Retinal pigment epithelial cell (primary cell): ENCODE data around the gene SDK1.

Source experiments
- DNase-seq: peaks from one replicate; pipeline ENCODE4 v3.0.0-alpha.2; 2010; ENCODE audit warnings: low read depth
- H3K4me3 ChIP-seq: 2 replicates; pipeline ENCODE4 v1.5.1; 2011; ENCODE audit warnings: mild to moderate bottlenecking, low read length, control low read depth, moderate library complexity
- CTCF ChIP-seq: conservative IDR thresholded peaks from 2 replicates; pipeline ENCODE4 v1.5.1; 2011; ENCODE audit warnings: low read depth, low read length, control low read depth, inconsistent platforms

Gene SDK1

GRCh38 chr7:3650844-3651243 is 349.8 kb downstream of the SDK1 start:
- no peak overlapping the region for H3K4me3 ChIP-seq
- DNase-seq = peak; percentile 38
- TF ChIP-seq CTCF = no peak

GRCh38 chr7:3655635-3656034 is 354.6 kb downstream of the SDK1 start:
- H3K4me3 ChIP-seq = no peak overlapping the region
- DNase-seq = no peak
- no peak for TF ChIP-seq CTCF

GRCh38 chr7:3657206-3657605 is 356.2 kb downstream of the SDK1 start:
- no peak for TF ChIP-seq CTCF
- H3K4me3 ChIP-seq = no peak overlapping the region
- DNase-seq = no peak

- no peak for TF ChIP-seq CTCF
- DNase-seq = no peak
- H3K4me3 ChIP-seq = no peak overlapping the region
Observed at GRCh38 chr7:3668743-3669142, 367.7 kb downstream of the SDK1 start.

DNA sequence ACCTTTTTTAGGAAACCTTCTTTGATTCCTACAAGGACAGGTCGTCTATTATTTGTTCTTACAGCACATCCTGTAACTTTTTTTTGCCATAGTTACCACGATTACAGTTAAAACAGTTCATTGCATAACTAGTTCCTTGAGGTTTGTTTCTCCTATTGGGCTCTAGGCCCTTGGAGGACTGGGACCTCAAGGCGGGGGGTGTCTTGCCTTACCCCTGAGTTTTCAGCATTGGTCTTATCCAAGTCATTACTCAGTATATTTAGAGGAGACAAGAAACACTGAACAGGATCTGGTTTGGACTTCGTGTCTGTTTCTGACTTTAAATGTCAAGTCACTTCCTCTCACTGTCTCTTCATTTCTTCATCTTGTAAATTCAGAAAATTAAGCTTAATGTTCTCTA is 369.8 kb downstream of the SDK1 start:
- no peak for TF ChIP-seq CTCF
- DNase-seq = no peak
- H3K4me3 ChIP-seq = no peak overlapping the region

GRCh38 chr7:3673524-3673923 is 372.5 kb downstream of the SDK1 start:
- TF ChIP-seq CTCF = peak; percentile 69
- H3K4me3 ChIP-seq = no peak overlapping the region
- no peak for DNase-seq

- TF ChIP-seq CTCF = no peak
- no peak for DNase-seq
Observed at GRCh38 chr7:3678314-3678810, 377.3 kb downstream of the SDK1 start.

More at GRCh38 chr7:3678314-3678810, 377.3 kb downstream of the SDK1 start:
- H3K4me3 ChIP-seq = no peak overlapping the region
